Loucy (cell line): ENCODE results near the gene CORO2B.

ENCODE experiments used
- CTCF ChIP-seq: fragments of 200-600 bp; sonication (generic); conservative IDR thresholded peaks from 2 replicates; pipeline ENCODE4 v1.5.1; 2014; ENCODE audit warnings: mild to moderate bottlenecking, antibody characterized with exemption, low read length
- EZH2phosphoT487 ChIP-seq: fragments of 200-600 bp; IDR thresholded peaks from 2 replicates; pipeline ENCODE4 v1.6.1; 2018; ENCODE audit warnings: antibody characterized with exemption, mild to moderate bottlenecking, moderate library complexity, borderline replicate concordance

GRCh38 chr15:68561171-68561900, 17.5 kb upstream of the CORO2B start:
- no peak for TF ChIP-seq CTCF
- no peak for TF ChIP-seq EZH2phosphoT487
